Gastrocnemius medialis (tissue), 4 donors: ENCODE measurements around the gene CAMK4.

Experiments
- CTCF ChIP-seq, 5 experiments: fragments of 450-650 bp in 3 of 5; fragments of 200-600 bp in 2 of 5; sonication (generic) in 2 of 5; IDR thresholded peaks in 4 of 5; conservative IDR thresholded peaks in 1 of 5; 1 replicate in 4 of 5; 2 replicates in 1 of 5; pipeline ENCODE4 v1.5.1; 2016 to 2019; ENCODE audit warnings: antibody characterized with exemption in 5 of 5, mild to moderate bottlenecking in 3 of 5, moderate library complexity in 3 of 5
- POLR2A ChIP-seq, 2 donors: fragments of 450-650 bp; IDR thresholded peaks; one replicate each; pipeline ENCODE4 v1.6.1; 2017; ENCODE audit warnings: antibody characterized with exemption in 2 of 2, mild to moderate bottlenecking in 2 of 2, moderate library complexity in 2 of 2

- TF ChIP-seq POLR2A (IDR thresholded peaks at IDR 0.05) (no peak), CTCF (IDR thresholded peaks at IDR 0.05 in 4 of 5, conservative IDR thresholded peaks at IDR 0.05 in 1 of 5) (no peak)
Measured at GRCh38 chr5:111299067-111299481, 74.9 kb downstream of the CAMK4 start.
